Spleen (tissue), 11 donors: ENCODE data around the gene ALOX5AP. TPM values are rescaled to one million over a fixed set of nuclear protein-coding genes. Genes with fewer than 3 reads are reported as not detected.

Experiments
- DNase-seq: peaks from one replicate; pipeline ENCODE4 v3.0.0-alpha.2; 2020
- H3K27ac ChIP-seq, 8 donors: fragments of 200-600 bp; sonication (generic) in 7 of 8; 1 replicate in 4 of 8; 2 replicates in 4 of 8; pipeline versions ENCODE4 v1.5.0 to v1.8.0; 2016 to 2021; ENCODE audit warnings: inconsistent platforms in 4 of 8, mild to moderate bottlenecking in 4 of 8, moderate library complexity in 1 of 8
- H3K27me3 ChIP-seq, 7 donors: fragments of 200-600 bp; sonication (generic) in 6 of 7; replicated peaks in 1 of 7; 1 replicate in 4 of 7; 2 replicates in 3 of 7; pipeline versions ENCODE4 v1.5.0 to v1.8.0; 2016 to 2021; ENCODE audit warnings: inconsistent platforms in 3 of 7, mild to moderate bottlenecking in 1 of 7
- H3K36me3 ChIP-seq, 6 donors: fragments of 200-600 bp; sonication (generic) in 5 of 6; 1 replicate in 4 of 6; 2 replicates in 2 of 6; pipeline versions ENCODE4 v1.5.0 to v1.8.0; 2016 to 2021; ENCODE audit warnings: inconsistent platforms in 2 of 6
- H3K4me1 ChIP-seq, 6 donors: fragments of 200-600 bp; sonication (generic) in 5 of 6; 1 replicate in 3 of 6; 2 replicates in 3 of 6; pipeline versions ENCODE4 v1.5.0 to v1.8.0; 2016 to 2021; ENCODE audit warnings: inconsistent platforms in 3 of 6
- H3K4me3 ChIP-seq, 8 donors: fragments of 200-600 bp; sonication (generic) in 7 of 8; 1 replicate in 4 of 8; 2 replicates in 4 of 8; pipeline versions ENCODE4 v1.5.0 to v1.8.0; 2016 to 2021; ENCODE audit warnings: inconsistent platforms in 4 of 8, mild to moderate bottlenecking in 4 of 8, moderate library complexity in 2 of 8
- H3K9me3 ChIP-seq, 8 donors: fragments of 200-600 bp; sonication (generic) in 7 of 8; 1 replicate in 4 of 8; 2 replicates in 4 of 8; pipeline versions ENCODE4 v1.5.0 to v1.8.0; 2016 to 2021; ENCODE audit warnings: inconsistent platforms in 4 of 8
- CTCF ChIP-seq, 11 experiments: fragments of 200-600 bp in 7 of 11; fragments of 450-650 bp in 4 of 11; sonication (generic) in 4 of 11; IDR thresholded peaks in 8 of 11; conservative IDR thresholded peaks in 3 of 11; 1 replicate in 7 of 11; 2 replicates in 4 of 11; pipeline versions ENCODE4 v1.4.0 to v1.8.0; 2016 to 2021; ENCODE audit warnings: antibody characterized with exemption in 11 of 11, inconsistent platforms in 4 of 11, mild to moderate bottlenecking in 1 of 11
- POLR2A ChIP-seq, 3 donors: fragments of 450-650 bp; IDR thresholded peaks; one replicate each; pipeline ENCODE4 v1.5.1; 2017; ENCODE audit warnings: antibody characterized with exemption in 3 of 3, mild to moderate bottlenecking in 1 of 3
- POLR2AphosphoS5 ChIP-seq, 3 donors: sonication (generic); formaldehyde crosslinking; IDR thresholded peaks; one replicate each; pipeline ENCODE4 v1.5.1; 2017; ENCODE audit warnings: antibody characterized with exemption in 3 of 3
- WGBS, 5 donors: extraction: QIAGEN DNeasy Blood & Tissue Kit in 3 of 5; methylation state at CpG; one replicate each; pipeline versions ENCODE4 v1.1.5 to v1.1.7; 2013 to 2018; 5-methylcytosine and 5-hydroxymethylcytosine counted together
- intact Hi-C: fragments of 100-400 bp; cut with DNase I; formaldehyde crosslinking; loops from one replicate; pipeline ENCODE4 v1.15.0; 2023; ENCODE audit warnings: low total_unique reads
- polyA plus RNA-seq, 3 donors: library from polyadenylated mRNA; stranded (reverse); fragments of 200-250 nt; gene quantifications; one replicate each; pipeline ENCODE4 v1.2.1, GENCODE V29; 2013
- total RNA-seq, 7 donors: library from RNA; depleted of rRNA in 3 of 7; stranded (reverse); fragments of >200 nt in 3 of 7; fragmentation: NEBNext Ultra II Directional in 4 of 7; extraction: Animal tissue kit (Norgen Biotek cat#: 25700) in 4 of 7; gene quantifications; one replicate each; pipeline versions ENCODE4 v1.1.0 to v1.2.1, GENCODE V29; 2016 to 2021
- donor health status: healthy with polysubstance abuse.
- donor health status: DM: no; HTN: no; CAD: no; lungs with moderate emphysema.
- donor health status: DM: no; HTN: no; CAD: no.
- donor health status: Bipolar disorder and iron deficiency.
- donor health status: healthy.
- donor health status: DM: no; HTN: no; CAD: no.
- donor health status: DM: yes; HTN: yes; CAD: no.

The ALOX5AP gene
- total and polyA plus RNA-seq, 10 donors: 36.8 to 268 (median 70.0) TPM

GRCh38 chr13:30708541-30708940 is 26.8 kb upstream of the ALOX5AP start:
- WGBS, 5 donors: 43 to 67% (median 56%) methylated on average over 3 of the region's 3 CpGs
- no peak for TF ChIP-seq POLR2AphosphoS5 (IDR thresholded peaks at IDR 0.05)
- no peak for TF ChIP-seq CTCF (IDR thresholded peaks at IDR 0.05 in 8 of 11, conservative IDR thresholded peaks at IDR 0.05 in 3 of 11)
- TF ChIP-seq POLR2A (IDR thresholded peaks at IDR 0.05): no peak
- no peak for DNase-seq
- Histone ChIP-seq H3K4me3 (no peak overlapping the region), H3K27ac (peak overlapping the region in 1 of 8 donors; percentile 31), H3K9me3 (no peaks in the 10 kb centered on the region), H3K27me3 (no peaks in the 10 kb centered on the region), H3K4me1 (peaks cover 0 to 27% (median 10%) of the 10 kb centered on the region in 6 donors), H3K36me3 (no peaks in the 10 kb centered on the region)
- intact Hi-C loops: no loop called here

- Histone ChIP-seq H3K27ac (no peak overlapping the region), H3K4me3 (no peak overlapping the region), H3K4me1 (peaks cover 0 to 44% (median 18%) of the 10 kb centered on the region in 6 donors), H3K27me3 (no peaks in the 10 kb centered on the region), H3K36me3 (no peaks in the 10 kb centered on the region), H3K9me3 (no peaks in the 10 kb centered on the region)
- intact Hi-C loops: no loop called here
- 79 to 96% (median 88%) methylated on average over 3 of the region's 3 CpGs for WGBS, 5 donors
- DNase-seq: no peak
- no peak for TF ChIP-seq CTCF (IDR thresholded peaks at IDR 0.05 in 8 of 11, conservative IDR thresholded peaks at IDR 0.05 in 3 of 11)
- no peak for TF ChIP-seq POLR2A (IDR thresholded peaks at IDR 0.05)
- TF ChIP-seq POLR2AphosphoS5 (IDR thresholded peaks at IDR 0.05): no peak
Observed at GRCh38 chr13:30710442-30710841, 24.9 kb upstream of the ALOX5AP start.

GRCh38 chr13:30711375-30711774 is 24.0 kb upstream of the ALOX5AP start:
- Histone ChIP-seq H3K9me3 (no peaks in the 10 kb centered on the region), H3K4me3 (no peak overlapping the region), H3K36me3 (no peaks in the 10 kb centered on the region), H3K27me3 (no peaks in the 10 kb centered on the region), H3K27ac (peak overlapping the region in 2 of 8 donors; percentile 85 to 91), H3K4me1 (peaks cover 0 to 51% (median 19%) of the 10 kb centered on the region in 6 donors)
- no peak for TF ChIP-seq CTCF (IDR thresholded peaks at IDR 0.05 in 8 of 11, conservative IDR thresholded peaks at IDR 0.05 in 3 of 11)
- 67 to 91% (median 78%) methylated on average over 4 of the region's 4 CpGs for WGBS, 5 donors
- intact Hi-C loops: no loop called here
- no peak for DNase-seq

- intact Hi-C loops: no loop called here
- no peak for TF ChIP-seq POLR2A (IDR thresholded peaks at IDR 0.05)
- no peak for TF ChIP-seq POLR2AphosphoS5 (IDR thresholded peaks at IDR 0.05)
- no peak for TF ChIP-seq CTCF (IDR thresholded peaks at IDR 0.05 in 8 of 11, conservative IDR thresholded peaks at IDR 0.05 in 3 of 11)
- H3K4me3 ChIP-seq: no peak overlapping the region
- H3K27me3 ChIP-seq: no peaks in the 10 kb centered on the region
- H3K4me1 ChIP-seq: peaks cover 0 to 51% (median 19%) of the 10 kb centered on the region in 6 donors
- H3K36me3 ChIP-seq: no peaks in the 10 kb centered on the region
- WGBS, 5 donors: 76 to 98% (median 97%) methylated on average over 6 of the region's 6 CpGs
- DNase-seq: no peak
- no peaks in the 10 kb centered on the region for H3K9me3 ChIP-seq
- H3K27ac ChIP-seq: peak overlapping the region in 2 of 8 donors; percentile 85 to 91
Observed at GRCh38 chr13:30711837-30712236, 23.5 kb upstream of the ALOX5AP start.
